ENCODE data around the gene JAKMIP2.
"Not testable (repeated sequence)": the region's sequence is repeated elsewhere in the genome, so short reads cannot be mapped to it uniquely, and the experiment has no call there.

JAKMIP2 gene

DNA sequence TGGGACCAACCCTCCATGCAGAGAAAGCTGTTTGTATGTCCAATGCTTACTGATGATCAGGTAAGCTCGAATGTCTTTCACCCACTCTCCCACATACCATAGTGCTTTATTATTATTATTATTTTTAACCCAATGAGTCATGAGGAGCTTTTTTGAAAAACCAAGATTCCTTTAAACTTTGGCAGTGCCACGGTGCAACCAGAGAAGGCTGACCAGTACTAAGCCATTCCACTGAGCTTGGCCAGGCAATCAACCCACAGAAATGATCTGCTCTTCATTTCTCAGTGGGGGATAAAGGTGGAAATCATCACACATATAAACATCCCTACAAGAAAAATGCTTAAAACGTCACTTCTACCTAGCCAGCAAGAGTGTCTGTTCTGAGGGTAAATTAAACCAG lies 35.5 kb downstream of the JAKMIP2 start:
- no peak for DNase-seq (ENCODE audit: low spot score)

DNA sequence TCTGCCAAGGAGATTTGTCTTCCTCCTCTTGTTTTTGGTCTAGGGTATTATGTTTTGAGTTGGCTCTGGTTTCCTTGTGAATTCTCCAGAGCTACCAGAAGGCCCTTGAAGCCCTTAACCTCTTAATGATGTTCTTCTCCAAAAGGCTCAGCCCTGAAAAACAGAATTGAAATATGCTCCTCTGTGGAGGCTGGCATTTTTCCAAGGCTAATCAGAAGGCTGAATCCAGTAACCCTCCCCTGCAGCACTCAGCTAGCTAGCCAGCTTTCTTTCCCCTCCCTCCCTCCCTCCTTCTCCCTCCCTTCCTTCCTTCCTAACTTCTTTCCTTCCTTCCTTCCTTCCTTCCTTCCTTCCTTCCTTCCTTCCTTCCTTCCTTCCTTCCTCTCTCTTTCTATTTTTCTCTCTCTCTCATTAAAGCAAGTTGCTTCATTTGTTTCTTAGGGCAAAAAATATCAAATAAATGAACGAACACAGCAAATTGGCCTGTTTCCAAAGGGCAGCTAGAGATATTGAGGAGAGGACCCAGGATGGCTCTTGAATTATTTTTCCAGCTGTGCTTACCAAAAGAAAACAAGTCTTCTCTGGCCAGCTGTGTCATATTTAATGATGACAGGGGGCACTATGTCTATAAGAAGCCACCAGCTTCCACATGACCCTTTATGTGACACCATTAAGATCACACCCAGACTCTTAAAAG lies 38.7 kb downstream of the JAKMIP2 start:
- no peak for DNase-seq (ENCODE audit: low spot score)

DNA sequence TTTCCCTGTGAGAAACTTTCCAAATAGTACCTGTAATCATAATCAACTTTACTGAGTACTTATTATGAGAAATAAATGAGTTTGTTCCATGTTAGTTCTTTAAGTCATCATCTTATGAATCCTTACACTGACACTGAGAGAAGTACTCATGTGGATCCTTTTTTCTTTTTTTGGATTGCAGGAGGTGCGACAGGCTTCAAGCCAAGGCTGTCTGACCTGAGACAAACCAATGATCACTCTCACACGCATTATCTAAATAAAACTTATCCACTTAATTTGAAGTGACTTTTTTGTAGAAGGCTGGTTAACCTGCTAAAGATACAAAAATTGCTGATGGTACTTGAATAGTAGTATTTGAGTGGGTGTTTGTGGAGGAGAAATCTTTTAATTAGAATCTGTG lies 39.5 kb downstream of the JAKMIP2 start:
- no peak for DNase-seq (ENCODE audit: low spot score)

DNA sequence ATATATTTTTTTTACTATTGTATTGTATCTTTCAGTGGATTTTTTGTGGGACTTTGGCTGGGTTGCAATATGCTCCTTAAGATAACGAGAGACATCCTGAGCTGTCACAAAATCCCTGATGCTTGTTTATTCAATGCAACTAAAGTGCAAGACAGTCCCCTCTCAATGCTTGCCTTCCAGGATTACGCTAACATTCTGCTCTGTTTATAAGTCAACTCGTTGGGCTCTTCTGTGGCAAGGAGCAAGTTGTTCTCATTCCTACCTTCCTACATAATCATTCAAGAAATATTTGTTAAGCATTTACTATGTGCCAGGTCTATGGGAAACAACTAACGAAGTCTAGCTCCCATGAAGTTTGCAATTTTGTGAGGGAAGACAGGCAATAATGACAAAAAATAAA lies 40.4 kb downstream of the JAKMIP2 start:
- no peak for DNase-seq (ENCODE audit: low spot score)

DNA sequence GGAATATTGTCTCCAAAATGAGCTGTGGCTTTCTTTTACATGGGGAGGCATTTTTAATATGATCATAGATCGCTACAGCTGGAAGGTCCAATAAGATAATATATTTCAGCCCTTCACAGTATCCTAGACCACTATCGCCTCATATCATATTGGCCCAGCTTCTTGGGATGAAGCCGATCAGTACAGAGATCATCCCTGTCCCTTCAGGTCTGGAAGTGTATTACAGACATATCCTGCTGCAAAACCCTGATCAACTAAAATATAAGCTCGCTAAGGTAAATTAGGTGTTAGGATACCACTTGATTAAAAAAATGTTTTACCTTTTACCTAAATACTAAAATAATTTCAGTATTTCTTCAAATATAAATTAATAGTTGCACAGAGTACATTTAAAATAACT lies 41.7 kb downstream of the JAKMIP2 start:
- DNase-seq (ENCODE audit: low spot score) = no peak

DNA sequence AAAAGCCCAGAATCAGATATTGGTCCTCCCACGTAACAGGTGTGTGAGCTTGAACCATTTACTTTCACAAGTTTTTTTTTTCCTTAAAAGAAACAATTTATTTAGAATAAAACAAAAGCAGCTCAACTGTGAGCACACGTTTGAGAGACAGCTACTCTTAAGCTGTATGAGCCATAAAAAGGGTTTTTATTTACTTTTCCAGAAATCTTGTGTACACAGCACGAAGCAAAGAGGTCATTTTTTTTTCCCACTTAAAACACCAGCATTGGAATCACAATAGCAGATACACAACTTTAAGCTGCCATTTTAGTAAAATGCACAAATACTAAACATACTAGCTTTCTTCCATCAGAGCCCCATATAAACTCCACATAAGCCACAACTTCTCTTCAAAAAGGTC lies 44.6 kb downstream of the JAKMIP2 start:
- DNase-seq (ENCODE audit: low spot score) = no peak

DNA sequence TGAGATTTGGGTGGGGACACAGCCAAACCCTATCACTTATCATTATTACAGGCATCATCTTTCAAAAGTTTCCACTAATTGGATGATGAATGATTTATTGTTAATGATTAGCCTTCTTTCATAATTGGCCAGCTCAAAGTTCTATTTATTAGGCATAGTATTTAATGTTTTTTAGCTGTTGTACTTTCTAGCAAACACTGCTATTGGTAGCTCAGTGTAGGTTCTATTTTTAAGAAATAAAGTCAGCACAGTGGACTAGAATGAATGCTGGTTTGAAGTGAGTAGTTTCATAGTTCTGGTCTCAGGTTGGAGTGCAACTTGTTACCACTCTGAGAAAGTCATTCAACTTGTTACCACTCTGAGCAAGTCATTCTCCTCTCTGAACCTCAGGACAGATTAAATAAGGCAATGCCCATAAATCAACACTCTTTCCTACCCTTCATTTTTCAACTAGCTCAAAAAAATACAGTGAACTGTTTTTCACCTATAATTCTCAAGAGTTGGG lies 46.9 kb downstream of the JAKMIP2 start:
- no peak for DNase-seq (ENCODE audit: low spot score)

DNA sequence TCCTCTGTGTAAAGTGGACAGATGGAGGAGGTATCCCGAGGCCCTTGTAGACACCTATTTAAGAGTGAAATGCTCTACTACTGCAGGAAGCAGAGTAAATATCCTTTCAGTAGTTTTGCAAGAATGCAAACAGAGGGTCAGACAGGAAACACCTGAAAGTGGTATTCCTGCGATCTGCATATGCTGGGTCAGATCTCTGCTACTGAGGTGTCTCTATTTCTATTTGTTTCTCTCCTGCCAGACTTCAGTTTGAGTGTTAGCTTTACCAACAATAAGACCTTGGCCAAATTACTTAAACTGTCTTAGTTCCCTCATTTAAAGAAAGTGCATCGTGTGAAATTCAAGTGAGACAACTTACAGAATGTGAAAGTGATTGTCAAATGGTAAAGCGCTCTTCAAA lies 47.6 kb downstream of the JAKMIP2 start:
- DNase-seq (ENCODE audit: low spot score) = no peak

DNA sequence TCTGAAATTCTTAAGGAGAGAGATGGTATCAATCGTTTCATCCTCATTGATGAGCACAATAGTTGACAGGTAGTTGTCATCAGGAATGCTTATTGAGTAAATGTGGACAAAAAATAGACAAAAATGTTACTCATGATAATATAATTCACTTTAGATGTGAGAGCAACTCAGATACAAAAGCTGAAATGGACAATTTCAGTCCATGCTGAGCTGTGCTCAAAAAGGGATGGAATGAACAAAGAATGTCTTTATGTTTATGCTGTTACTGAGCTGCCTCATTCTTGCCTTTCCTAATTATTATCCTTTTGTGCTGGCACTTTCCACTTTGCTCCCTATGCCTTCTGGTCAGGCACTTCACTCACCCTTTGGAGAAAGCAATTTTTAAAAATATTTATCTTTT lies 49.5 kb downstream of the JAKMIP2 start:
- no peak for DNase-seq (ENCODE audit: low spot score)

DNA sequence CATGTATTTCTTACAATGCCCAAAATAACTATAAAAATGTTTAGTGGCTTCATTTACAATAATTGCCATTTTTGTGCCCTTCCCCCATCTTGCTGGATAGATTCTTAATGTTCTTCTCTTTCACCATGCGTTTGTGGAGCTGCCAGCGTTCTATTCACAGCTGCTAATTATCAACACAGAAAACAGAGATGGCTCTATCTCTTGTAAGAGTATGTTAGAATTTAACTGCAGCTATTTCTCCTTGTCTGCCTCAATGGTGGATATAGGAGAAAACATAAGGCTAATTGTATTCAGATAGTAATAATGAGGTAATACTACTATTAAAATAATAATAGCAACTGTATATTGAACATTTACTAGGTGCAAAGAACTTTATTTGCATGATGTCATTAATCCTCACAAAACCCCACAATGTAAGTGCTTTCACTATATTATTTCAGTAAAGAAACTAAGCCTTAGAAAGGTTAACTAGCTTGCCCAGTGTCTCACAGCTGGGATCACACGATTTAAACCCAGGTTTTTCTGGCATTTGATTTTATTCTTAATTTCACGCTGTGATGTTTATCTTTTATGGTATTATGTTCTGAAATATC lies 50.1 kb downstream of the JAKMIP2 start:
- DNase-seq (ENCODE audit: low spot score) = no peak

DNA sequence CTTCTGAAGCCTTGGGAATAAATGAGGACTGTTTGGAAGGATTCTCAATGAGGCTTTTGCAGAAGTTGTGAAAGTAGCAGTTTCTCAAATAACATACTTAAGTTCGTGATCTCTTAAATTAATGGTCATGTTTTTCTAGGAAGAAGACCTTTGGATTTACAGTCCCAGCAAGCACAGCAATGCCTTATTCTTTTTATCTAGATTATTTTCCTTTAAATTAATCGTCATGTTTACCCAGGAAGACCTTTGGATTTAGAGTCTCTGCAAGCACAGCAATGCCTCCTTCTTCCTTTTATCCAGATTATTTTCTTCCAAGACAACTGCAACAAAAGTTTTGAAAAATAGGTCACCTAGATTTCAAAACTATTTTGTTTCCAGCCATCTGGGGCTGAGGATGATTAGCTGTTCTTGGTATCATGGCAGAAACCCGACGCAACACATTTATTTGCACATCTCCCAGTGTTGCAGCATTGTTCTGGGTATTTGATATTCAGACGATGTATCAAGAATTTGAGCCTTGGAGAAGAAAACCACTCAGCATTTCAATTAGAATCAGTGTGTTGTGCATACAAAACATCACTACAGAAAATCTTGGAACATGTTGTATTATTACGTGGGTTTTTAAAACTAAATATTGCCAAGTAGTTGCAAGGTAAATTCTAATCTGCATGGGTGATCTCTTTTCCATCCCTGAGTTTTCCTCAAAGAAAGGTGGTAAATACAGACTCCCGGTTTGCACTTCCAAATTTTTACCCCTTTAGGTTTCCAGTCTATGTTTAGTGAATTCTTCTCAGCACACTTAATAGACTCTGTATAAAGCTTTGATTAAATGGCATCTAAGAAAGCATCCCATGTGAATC lies 50.9 kb downstream of the JAKMIP2 start:
- no peak for DNase-seq (ENCODE audit: low spot score)

DNA sequence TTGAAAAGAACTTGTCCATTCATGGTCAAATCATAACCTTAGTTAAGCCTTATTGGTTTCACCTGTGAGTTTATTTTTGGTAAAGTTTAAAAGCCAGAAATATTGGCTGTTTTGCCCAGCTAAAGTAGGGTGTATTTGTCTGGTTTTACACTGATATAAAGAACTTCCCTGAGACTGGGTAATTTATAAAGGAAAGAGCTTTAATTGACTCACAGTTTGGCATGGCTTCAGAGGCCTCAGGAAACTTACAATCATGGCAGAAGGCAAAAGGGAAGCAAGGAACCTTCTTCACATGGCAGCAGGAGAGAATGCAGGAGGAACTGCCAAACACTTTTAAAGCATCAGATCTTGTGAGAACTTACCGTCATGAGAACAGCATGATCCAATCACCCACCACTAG lies 55.3 kb downstream of the JAKMIP2 start:
- DNase-seq (ENCODE audit: low spot score) = no peak

DNA sequence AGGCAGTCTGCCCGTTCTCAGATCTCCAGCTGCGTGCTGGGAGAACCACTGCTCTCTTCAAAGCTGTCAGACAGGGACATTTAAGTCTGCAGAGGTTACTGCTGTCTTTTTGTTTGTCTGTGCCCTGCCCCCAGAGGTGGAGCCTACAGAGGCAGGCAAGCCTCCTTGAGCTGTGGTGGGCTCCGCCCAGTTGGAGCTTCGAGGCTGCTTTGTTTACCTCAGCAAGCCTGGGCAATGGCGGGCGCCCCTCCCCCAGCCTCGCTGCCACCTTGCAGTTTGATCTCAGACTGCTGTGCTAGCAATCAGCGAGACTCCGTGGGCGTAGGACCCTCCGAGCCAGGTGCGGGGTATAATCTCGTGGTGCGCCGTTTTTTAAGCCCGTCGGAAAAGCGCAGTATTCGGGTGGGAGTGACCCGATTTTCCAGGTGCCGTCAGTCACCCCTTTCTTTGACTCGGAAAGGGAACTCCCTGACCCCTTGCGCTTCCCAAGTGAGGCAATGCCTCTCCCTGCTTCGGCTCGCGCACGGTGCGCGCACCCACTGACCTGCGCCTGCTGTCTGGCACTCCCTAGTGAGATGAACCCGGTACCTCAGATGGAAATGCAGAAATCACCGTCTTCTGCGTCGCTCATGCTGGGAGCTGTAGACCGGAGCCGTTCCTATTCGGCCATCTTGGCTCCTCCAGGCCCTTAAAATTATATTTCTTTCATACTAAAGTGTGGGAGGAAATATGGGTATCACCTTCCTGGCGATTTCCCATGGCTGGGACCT lies 61.2 kb downstream of the JAKMIP2 start:
- not testable (repeated sequence) for DNase-seq (ENCODE audit: low spot score)

DNA sequence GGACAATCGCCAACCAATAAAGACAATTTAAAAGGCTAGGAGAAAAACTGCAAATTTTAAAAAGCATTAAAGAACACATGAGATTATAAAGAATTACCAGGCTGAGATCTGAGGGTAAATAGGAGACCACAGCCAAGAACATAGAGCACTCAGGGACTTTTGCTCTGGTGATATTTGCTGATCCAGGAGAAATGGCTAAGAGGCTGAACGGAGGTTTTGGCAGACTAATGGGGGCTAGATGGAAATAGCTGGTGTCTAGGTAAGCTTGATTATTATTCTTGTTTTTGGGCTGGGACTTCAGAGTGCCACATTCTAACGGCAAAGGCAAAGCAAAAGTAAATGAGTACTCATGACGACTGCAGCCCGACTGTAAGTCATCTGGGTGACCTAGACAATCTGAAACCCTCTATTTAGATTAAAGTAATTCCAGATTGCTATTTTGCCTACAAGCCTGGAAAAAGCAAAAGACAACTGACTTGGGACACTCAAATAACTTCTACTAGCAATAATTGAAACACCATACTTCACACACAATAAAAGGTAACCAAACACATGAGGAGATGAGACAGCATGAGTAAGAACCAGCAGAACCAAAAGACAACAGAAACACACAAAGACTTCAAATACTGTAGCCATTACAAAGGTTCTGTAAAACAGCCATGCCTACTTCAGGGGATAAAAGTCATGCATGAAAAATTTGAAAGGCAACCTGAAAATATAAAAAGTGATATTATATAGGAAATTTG lies 68.8 kb downstream of the JAKMIP2 start:
- no peak for DNase-seq (ENCODE audit: low spot score)

DNA sequence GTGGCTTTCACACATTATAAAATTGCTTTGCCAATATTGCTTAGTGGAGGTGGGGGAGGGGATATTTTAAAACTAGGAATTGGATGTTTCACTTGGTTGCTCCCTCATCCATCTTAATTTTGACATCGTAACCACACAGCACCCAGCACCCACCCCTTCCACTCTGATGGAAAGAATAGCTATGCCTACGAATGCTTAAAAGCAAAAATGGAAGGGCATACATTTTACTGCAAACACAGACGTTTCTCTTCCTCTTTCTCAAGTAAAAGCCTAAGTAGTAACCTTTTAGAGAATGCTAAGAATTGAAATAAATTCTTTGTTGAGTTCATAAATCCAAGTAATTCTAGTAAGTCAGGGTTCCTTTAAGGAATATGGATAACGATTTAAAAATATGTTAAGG lies 69.9 kb downstream of the JAKMIP2 start:
- DNase-seq (ENCODE audit: low spot score) = no peak

DNA sequence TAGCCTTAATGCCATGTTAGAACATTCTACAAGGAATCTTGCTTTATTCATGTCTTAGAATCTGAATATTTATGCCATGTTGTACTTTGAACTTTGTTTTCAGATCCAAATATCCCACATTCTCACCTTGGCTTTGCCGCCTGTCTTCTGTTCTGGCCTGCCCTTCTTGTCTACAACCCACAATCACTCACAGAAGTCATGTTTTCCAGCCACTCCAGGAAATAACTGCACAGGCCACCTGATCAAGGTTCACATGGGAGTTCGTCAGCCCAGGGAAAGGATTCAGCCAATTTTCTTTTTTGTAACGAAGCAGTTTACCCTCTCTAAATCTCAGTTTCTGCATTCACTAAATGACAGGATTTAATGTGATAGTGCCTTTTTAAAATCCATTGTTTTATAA lies 70.5 kb downstream of the JAKMIP2 start:
- no peak for DNase-seq (ENCODE audit: low spot score)

DNA sequence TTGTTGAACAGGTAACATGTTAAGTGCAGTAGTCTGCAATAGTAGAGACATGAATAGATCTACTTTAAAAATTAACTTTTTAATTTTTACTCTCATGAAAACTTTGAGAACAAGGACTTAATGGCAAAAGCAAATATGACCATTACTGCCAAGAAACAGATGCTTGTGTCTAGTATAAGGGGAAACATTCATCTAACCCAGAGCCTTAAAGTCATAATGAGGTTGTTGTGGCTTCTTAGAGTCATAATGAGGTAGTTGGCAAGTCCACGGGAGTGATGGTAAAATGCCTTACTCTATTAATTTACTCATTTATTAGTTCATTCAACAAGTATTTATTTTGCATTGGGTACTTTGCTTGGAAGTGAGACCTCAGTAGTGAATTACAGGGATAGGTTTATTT lies 71.5 kb downstream of the JAKMIP2 start:
- DNase-seq (ENCODE audit: low spot score) = no peak

DNA sequence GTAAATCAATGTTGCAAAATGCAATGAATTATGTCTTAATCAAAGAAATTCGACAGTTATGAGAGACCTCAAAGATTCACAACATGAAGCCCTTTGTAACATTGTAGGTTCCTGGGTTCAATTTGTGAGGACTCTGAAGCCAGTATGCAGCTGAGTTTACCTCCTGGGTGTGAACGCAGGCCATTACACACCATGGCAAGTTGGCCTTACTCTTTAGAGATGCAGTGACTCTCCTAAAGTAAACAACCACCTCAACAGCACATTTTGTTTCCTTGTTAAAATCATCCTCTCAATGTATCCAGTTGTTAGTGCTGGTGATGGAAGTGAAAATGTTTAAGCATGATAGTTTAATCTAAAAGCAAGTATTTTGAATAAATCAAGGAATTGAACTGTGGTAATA lies 73.8 kb downstream of the JAKMIP2 start:
- no peak for DNase-seq (ENCODE audit: low spot score)

DNA sequence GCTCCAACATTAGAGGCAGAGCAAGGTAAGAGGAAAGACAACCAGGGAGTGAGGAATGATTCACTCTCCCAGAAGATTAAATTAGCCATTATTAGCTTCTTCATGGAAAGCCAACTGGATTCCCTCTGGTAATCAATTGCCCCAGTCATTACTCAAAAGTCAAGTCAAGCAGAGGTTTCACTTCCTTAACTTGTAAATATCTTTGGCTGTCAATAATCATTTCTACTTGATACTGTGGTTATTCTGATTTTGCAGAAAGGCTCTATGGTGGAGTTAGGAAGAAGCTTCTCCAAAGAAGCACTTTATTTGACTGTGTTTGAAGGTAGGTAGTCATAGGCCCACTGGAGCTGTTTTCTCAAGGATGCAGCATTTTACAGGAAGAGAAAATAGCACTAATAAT lies 78.0 kb downstream of the JAKMIP2 start:
- no peak for DNase-seq (ENCODE audit: low spot score)

DNA sequence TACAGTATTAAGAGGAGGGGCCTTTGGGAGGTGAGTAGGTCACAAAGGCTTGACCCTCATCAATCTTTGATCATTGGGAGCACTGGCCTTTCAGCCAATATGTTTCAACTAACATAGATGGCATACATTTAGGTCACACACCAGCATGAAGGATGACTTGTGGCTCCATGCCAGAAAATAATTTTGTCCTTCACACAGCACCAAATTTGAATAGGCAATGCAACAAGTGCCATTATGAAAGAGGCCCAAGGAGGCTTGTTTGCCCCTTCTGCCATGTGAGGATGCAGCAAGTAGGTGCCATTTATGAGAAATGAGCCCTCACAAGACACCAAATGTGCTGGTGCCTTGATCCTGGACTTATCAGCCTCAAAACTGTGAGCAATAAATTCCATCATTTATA lies 81.1 kb downstream of the JAKMIP2 start:
- no peak for DNase-seq (ENCODE audit: low spot score)

DNA sequence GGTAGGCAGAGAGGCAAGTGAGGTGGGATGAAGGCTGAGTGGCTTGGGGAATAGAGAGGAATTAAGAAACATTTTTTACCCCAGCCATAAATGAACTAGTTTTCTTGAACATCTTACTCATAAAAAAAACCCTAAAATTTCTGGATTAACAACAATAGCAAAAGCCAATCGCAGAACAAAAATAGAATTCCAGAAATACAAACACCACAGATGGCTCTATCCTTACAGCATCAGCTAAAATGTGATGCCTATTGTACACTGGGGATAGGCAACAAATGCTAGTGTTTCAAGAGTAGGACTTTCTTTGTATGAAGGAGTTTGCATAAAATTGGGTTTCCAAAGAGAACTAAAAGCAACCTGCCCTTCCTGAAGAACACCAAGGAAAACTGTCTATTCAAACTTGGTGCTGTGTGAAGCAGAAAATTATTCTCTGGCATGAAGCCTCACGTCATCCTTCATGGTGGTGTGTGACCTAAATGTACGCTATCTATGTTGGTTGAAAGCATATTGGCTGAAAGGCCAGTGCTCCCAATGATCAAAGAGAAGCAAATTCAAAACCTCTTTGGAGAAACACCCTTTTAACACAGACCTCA lies 82.9 kb downstream of the JAKMIP2 start:
- DNase-seq (ENCODE audit: low spot score) = no peak

All from COLO829 (cell line).